ENCODE results near the gene TBX1.

The TBX1 gene

DNA sequence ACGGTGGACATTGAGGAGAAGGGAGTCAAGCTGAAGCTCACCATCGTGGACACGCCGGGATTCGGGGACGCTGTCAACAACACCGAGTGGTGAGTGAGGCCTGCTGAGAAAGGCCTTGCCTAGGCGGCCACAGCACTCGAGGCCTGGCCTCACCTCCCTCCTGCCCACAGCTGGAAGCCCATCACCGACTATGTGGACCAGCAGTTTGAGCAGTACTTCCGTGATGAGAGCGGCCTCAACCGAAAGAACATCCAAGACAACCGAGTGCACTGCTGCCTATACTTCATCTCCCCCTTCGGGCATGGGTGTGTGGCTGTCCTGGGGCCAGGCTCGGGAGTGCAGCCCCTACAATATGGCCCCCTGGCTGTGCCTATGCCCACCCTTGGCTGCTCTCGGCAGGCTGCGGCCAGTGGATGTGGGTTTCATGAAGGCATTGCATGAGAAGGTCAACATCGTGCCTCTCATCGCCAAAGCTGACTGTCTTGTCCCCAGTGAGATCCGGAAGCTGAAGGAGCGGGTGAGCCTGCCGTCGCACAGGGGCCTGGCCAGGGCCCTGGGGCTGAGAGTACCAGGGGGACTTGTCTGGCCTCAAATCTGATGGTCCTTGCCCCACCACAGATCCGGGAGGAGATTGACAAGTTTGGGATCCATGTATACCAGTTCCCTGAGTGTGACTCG lies 40.3 kb upstream of the TBX1 start:
- TF ChIP-seq CTCF (IDR thresholded peaks at IDR 0.05; ENCODE audit: insufficient read depth, missing control alignments), result no peak
- no peak for DNase-seq (ENCODE audit: insufficient read length, low spot score)
- FAIRE-seq, result no peak

DNA sequence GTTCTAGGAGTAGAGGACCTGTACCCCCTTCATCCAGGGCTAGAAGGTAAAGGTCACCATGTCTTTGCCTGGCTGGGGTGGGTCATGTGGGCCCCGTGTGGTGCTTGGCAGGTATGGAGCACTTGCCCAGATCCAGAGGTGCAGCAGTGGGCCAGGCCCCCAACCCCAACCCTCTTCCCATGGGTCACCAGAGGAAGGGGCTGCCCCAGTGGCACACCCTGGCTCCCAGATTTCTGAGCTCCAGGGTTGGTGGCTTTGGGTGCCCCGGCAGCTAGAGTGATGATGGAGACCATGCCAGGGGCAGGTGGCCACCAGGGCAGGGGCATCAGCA lies 39.6 kb upstream of the TBX1 start:
- no peak for FAIRE-seq
- TF ChIP-seq CTCF (IDR thresholded peaks at IDR 0.05; ENCODE audit: insufficient read depth, missing control alignments), result no peak
- DNase-seq (ENCODE audit: insufficient read length, low spot score), result no peak

DNA sequence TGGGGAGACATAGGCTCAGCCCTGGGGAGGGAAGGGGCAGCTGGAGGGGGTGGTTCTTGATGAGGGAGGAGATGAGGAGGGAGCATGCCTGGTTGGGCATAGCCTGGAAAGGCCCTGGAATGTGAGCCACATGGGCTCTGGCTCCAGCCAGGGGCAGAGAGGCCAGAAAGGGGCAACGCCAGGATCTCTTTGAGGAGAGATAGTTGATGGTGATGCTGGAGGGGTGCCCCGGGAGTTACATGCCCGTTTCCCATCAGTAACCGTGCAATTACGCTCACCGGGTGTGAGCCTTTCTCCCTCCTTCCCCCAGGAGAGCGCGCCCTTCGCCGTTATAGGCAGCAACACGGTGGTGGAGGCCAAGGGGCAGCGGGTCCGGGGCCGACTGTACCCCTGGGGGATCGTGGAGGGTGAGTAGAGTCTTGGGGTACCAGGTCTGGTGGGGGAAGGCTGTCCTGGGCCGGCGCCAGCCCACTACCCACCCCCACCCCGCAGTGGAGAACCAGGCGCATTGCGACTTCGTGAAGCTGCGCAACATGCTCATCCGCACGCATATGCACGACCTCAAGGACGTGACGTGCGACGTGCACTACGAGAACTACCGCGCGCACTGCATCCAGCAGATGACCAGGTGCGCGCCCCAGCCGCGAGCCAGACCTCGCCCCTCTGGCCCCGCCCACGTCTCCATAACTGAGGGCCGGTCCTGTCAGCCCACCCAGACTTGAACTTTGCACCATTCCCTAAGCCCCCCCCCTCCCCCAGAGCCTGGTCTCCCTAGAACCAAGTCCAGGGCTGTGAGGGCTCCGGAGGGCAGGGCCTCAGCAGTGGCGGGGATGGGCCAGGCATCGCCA lies 39.0 kb upstream of the TBX1 start:
- TF ChIP-seq CTCF (IDR thresholded peaks at IDR 0.05; ENCODE audit: insufficient read depth, missing control alignments), result no peak
- FAIRE-seq, result no peak
- no peak for DNase-seq (ENCODE audit: insufficient read length, low spot score)

- TF ChIP-seq CTCF (IDR thresholded peaks at IDR 0.05; ENCODE audit: insufficient read depth, missing control alignments), result no peak
- no peak for DNase-seq (ENCODE audit: insufficient read length, low spot score)
- FAIRE-seq, result no peak
These were observed 38.2 kb upstream of the TBX1 start for GRCh38 chr22:19722178-19722981.

DNA sequence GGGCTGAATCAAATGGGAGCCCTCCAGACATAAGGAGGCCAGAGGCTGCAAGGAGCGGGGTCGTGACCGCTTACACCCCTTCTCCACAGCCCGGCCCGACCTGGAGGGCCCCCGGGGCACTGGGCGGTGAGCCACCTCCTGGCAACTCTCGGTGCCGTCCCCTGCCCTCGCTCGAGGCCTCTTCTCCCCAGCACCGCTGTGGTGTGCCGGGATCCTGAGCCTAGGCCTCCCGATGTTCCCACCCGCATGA lies 37.7 kb upstream of the TBX1 start:
- no peak for TF ChIP-seq CTCF (IDR thresholded peaks at IDR 0.05; ENCODE audit: insufficient read depth, missing control alignments)
- DNase-seq (ENCODE audit: insufficient read length, low spot score), result no peak
- no peak for FAIRE-seq

- DNase-seq (ENCODE audit: insufficient read length, low spot score), result no peak
- no peak for TF ChIP-seq CTCF (IDR thresholded peaks at IDR 0.05; ENCODE audit: insufficient read depth, missing control alignments)
- no peak for FAIRE-seq
These were observed 37.2 kb upstream of the TBX1 start, which contains the start of gene GP1BB for GRCh38 chr22:19723232-19723982. Gene GP1BB (plus strand): TSS chr22:19723539. CDS start chr22:19723570, 31 bp downstream.

Measured in D721Med (cell line).